ENCODE measurements around the gene RAB3C.
A peak's percentile ranks its signal among the peaks of the same experiment; 100 is the strongest.

The RAB3C gene

GRCh38 chr5:58891086-58891970, 308.5 kb downstream of the RAB3C start:
- peak; percentile 53 for DNase-seq

- no peak for DNase-seq
Observed at GRCh38 chr5:58891971-58892343, 309.1 kb downstream of the RAB3C start.

GRCh38 chr5:58893551-58893950, 310.7 kb downstream of the RAB3C start:
- no peak for DNase-seq

- DNase-seq = no peak
Observed at GRCh38 chr5:58898006-58898405, 315.1 kb downstream of the RAB3C start.

GRCh38 chr5:58898538-58898937, 315.7 kb downstream of the RAB3C start:
- no peak for DNase-seq

GRCh38 chr5:58901271-58901670, 318.4 kb downstream of the RAB3C start:
- no peak for DNase-seq

GRCh38 chr5:58902305-58902704, 319.4 kb downstream of the RAB3C start:
- no peak for DNase-seq

GRCh38 chr5:58902765-58903164, 319.9 kb downstream of the RAB3C start:
- no peak for DNase-seq

GRCh38 chr5:58904737-58905136, 321.9 kb downstream of the RAB3C start:
- no peak for DNase-seq

GRCh38 chr5:58905944-58906343, 323.1 kb downstream of the RAB3C start:
- DNase-seq = no peak
